ENCODE data around the gene TMC4. TPM values are rescaled to one million over a fixed set of nuclear protein-coding genes. Genes with fewer than 3 reads are reported as not detected.

Gene TMC4
- total RNA-seq, 1 experiment from 2014 or later, result 13.4 TPM

DNA sequence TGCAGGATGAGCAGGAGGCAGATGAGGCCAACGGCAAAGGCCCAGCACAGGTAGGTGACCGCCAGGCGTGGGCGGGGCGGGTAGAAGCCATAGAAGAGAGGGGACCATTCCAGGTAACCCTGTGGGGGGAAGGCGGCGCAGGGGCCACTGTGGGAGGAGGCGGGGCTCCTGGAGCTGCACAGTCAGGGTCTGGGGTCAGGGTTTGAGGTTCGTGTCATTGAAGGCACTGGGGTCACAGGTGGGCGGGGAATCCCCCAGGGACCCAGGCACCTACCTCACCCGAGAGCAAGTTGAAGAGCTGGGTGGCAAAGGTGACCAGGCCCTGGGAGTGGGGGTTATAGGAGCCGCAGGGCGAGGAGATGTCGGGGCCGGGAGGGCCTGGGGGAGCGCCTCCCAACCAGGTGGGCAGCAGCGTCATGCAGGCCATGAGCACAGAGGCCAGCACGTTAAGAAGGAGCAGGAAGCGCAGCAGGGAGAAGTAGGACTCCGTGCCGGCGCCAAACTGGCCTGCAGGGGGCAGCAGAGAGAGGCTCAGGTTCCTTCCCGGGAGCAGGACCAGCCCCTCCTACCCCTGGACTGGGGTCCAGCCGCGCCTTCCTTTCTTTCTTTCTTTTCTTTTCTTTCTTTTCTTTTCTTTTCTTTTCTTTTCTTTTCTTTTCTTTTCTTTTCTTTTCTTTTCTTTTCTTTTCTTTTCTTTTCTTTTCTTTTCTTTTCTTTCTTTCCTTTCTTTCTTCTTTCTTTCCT, 4.6 kb downstream of the TMC4 start:
- no peak overlapping the region for H3K9ac ChIP-seq (ENCODE audit: low read length)

GRCh38 chr19:54165222-54165621, 7.7 kb downstream of the TMC4 start:
- TF ChIP-seq EZH2 (IDR thresholded peaks at IDR 0.05; ENCODE audit: low read length, unreplicated experiment) (no peak), EZH2phosphoT487 (IDR thresholded peaks at IDR 0.05; ENCODE audit: borderline replicate concordance, low read length) (no peak), CTCF (conservative IDR thresholded peaks at IDR 0.05; ENCODE audit: low read depth, low read length) (no peak)
- ATAC-seq (no peak), DNase-seq (no peak)
- H2AFZ ChIP-seq (ENCODE audit: low read length), result no peak overlapping the region
- intact Hi-C loops (cut with micrococcal nuclease), result no loop called here
- no peak overlapping the region for H3K4me3 ChIP-seq (ENCODE audit: low read length)
- H3K4me1 ChIP-seq (ENCODE audit: insufficient read depth, low read length), result peaks cover 27% of the 10 kb centered on the region
- H3K9me2 ChIP-seq (replicated peaks; ENCODE audit: low read length), result no peaks in the 10 kb centered on the region
- ChIA-PET POLR2A (ENCODE audit: unreplicated experiment) (no interaction called here), CTCF (no interaction called here)
- H3K36me3 ChIP-seq (ENCODE audit: low read depth, low read length), result no peaks in the 10 kb centered on the region
- peaks cover 10% of the 10 kb centered on the region; the same call in 1 of the 2 replicates for H3K79me2 ChIP-seq (ENCODE audit: low read length)
- H3K27ac ChIP-seq (ENCODE audit: low read length), result no peak overlapping the region
- H3K9ac ChIP-seq (ENCODE audit: low read length), result no peak overlapping the region
- no peaks in the 10 kb centered on the region for H4K20me1 ChIP-seq (ENCODE audit: low read length)
- no TSS peak for BruUV-seq (replicated peaks)
- no peaks in the 10 kb centered on the region for H3K27me3 ChIP-seq (ENCODE audit: low read length)
- no peaks in the 10 kb centered on the region for H3F3A ChIP-seq (ENCODE audit: low read length, unreplicated experiment)
- no peak overlapping the region for H3K4me2 ChIP-seq (ENCODE audit: low read length)
- H3K9me3 ChIP-seq (ENCODE audit: low read length), result no peaks in the 10 kb centered on the region

More for the DNA sequence above, 4.6 kb downstream of the TMC4 start:
- intact Hi-C loops (cut with micrococcal nuclease), result loop anchor here (1.0 kb wide), 1 partner anchor 63 kb away; no protein-coding TSS in a partner anchor
- H3K9me3 ChIP-seq (ENCODE audit: low read length), result no peaks in the 10 kb centered on the region
- H2AFZ ChIP-seq (ENCODE audit: low read length), result no peak overlapping the region
- H3K4me1 ChIP-seq (ENCODE audit: insufficient read depth, low read length), result peaks cover 12% of the 10 kb centered on the region
- no peaks in the 10 kb centered on the region for H3K36me3 ChIP-seq (ENCODE audit: low read depth, low read length)
- H3K4me3 ChIP-seq (ENCODE audit: low read length), result no peak overlapping the region
- H3K27me3 ChIP-seq (ENCODE audit: low read length), result no peaks in the 10 kb centered on the region
- H3K27ac ChIP-seq (ENCODE audit: low read length), result no peak overlapping the region
- H3K9me2 ChIP-seq (replicated peaks; ENCODE audit: low read length), result no peaks in the 10 kb centered on the region
- no TSS peak for BruUV-seq (replicated peaks)
- peak; percentile 95 for DNase-seq
- peak; percentile 61 for ATAC-seq
- H3K4me2 ChIP-seq (ENCODE audit: low read length), result 0 out of 2 replicates have a peak overlapping the region, but pooled peaks have one; percentile 25
- H3K79me2 ChIP-seq (ENCODE audit: low read length), result no peaks in the 10 kb centered on the region
- no peaks in the 10 kb centered on the region for H4K20me1 ChIP-seq (ENCODE audit: low read length)
- TF ChIP-seq EZH2 (IDR thresholded peaks at IDR 0.05; ENCODE audit: low read length, unreplicated experiment) (no peak), CTCF (conservative IDR thresholded peaks at IDR 0.05; ENCODE audit: low read depth, low read length) (peak; percentile 76)
- ChIA-PET CTCF (interaction anchor here (0.6 to 1.0 kb wide), 6 partner anchors 11 to 1243 kb away, joined by 3 to 6 read pairs (median 3); partner anchors contain the start of gene MBOAT7), POLR2A (ENCODE audit: unreplicated experiment) (interaction anchor here (0.6 to 1.1 kb wide), 2 partner anchors 31 to 1487 kb away, joined by 3 to 15 read pairs; partner anchors contain the start of genes CNOT3 and U2AF2)
- no peaks in the 10 kb centered on the region for H3F3A ChIP-seq (ENCODE audit: low read length, unreplicated experiment)

All from PC-3 (cell line).